Adrenal gland (tissue), 12 donors: Measurements from ENCODE around the gene AFP. TPM values are rescaled to one million over a fixed set of nuclear protein-coding genes. Genes with fewer than 3 reads are reported as not detected.

ENCODE experiments used
- DNase-seq, 7 donors: peaks; one replicate each; pipeline ENCODE4 v3.0.0-alpha.2; 2019 to 2020
- H3K27ac ChIP-seq, 5 donors: fragments of 200-600 bp; sonication (generic) in 4 of 5; 1 replicate in 3 of 5; 2 replicates in 2 of 5; pipeline versions ENCODE4 v1.5.1 to v1.8.0; 2016 to 2020; ENCODE audit warnings: mild to moderate bottlenecking in 1 of 5
- H3K27me3 ChIP-seq: fragments of 200-600 bp; 2 replicates; pipeline ENCODE4 v1.8.0; 2021
- H3K36me3 ChIP-seq, 2 donors: fragments of 200-600 bp; replicated peaks in 1 of 2; 1 replicate in 1 of 2; 2 replicates in 1 of 2; pipeline versions ENCODE4 v1.5.1 to v1.8.0; 2018 to 2022
- H3K4me1 ChIP-seq, 2 donors: fragments of 200-600 bp; replicated peaks in 1 of 2; 1 replicate in 1 of 2; 2 replicates in 1 of 2; pipeline versions ENCODE4 v1.5.1 to v1.8.0; 2018 to 2021
- H3K4me3 ChIP-seq, 4 donors: fragments of 200-600 bp; sonication (generic) in 3 of 4; one replicate each; pipeline ENCODE4 v1.5.1; 2016 to 2018
- H3K9me3 ChIP-seq, 3 donors: fragments of 200-600 bp; sonication (generic) in 1 of 3; replicated peaks in 1 of 3; 1 replicate in 2 of 3; 2 replicates in 1 of 3; pipeline versions ENCODE4 v1.5.1 to v1.8.0; 2016 to 2021
- CTCF ChIP-seq, 6 experiments: fragments of 450-650 bp in 4 of 6; fragments of 200-600 bp in 2 of 6; sonication (generic) in 1 of 6; IDR thresholded peaks; 1 replicate in 5 of 6; 2 replicates in 1 of 6; pipeline versions ENCODE4 v1.5.1 to v1.8.0; 2016 to 2021; ENCODE audit warnings: antibody characterized with exemption in 6 of 6, mild to moderate bottlenecking in 2 of 6, moderate library complexity in 1 of 6
- POLR2A ChIP-seq, 2 donors: fragments of 450-650 bp; IDR thresholded peaks; one replicate each; pipeline ENCODE4 v1.6.1; 2017; ENCODE audit warnings: antibody characterized with exemption in 2 of 2, mild to moderate bottlenecking in 2 of 2, moderate library complexity in 1 of 2
- WGBS, 4 donors: extraction: QIAGEN DNeasy Blood & Tissue Kit in 2 of 4; methylation state at CpG; one replicate each; pipeline versions ENCODE4 v1.1.5 to v1.1.7; 2013 to 2017; 5-methylcytosine and 5-hydroxymethylcytosine counted together
- intact Hi-C, 2 donors: fragments of 100-400 bp; cut with DNase I; formaldehyde crosslinking; loops; one replicate each; pipeline versions ENCODE4 v1.14.1 to v1.15.0; 2022 to 2023
- polyA plus RNA-seq, 3 donors: library from polyadenylated mRNA; stranded (reverse); fragments of 200-250 nt in 2 of 3; fragments of 350-450 nt in 1 of 3; fragmentation: Illumina TruSeq in 1 of 3; extraction: RNeasy Lipid Tissue Mini Kit (QIAGEN cat#74804) in 1 of 3; gene quantifications; one replicate each; pipeline ENCODE4 v1.2.3, GENCODE V29; 2013 to 2014
- total RNA-seq, 9 donors: library from RNA; depleted of rRNA in 4 of 9; stranded (reverse); fragments of >200 nt in 4 of 9; fragments of 120-200 nt in 1 of 9; fragmentation: NEBNext Ultra II Directional in 1 of 9; extraction: Animal tissue kit (Norgen Biotek cat#: 25700) in 1 of 9; gene quantifications; one replicate each; pipeline versions ENCODE4 v1.1.0 to v1.2.4, GENCODE V29; 2013 to 2023
- donor health status: healthy with polysubstance abuse.
- donor health status: Bipolar disorder and iron deficiency.
- donor health status: DM: yes; HTN: yes; CAD: no.
- donor health status: DM: no; HTN: no; CAD: no.
- donor health status: DM: no; HTN: no; CAD: no.
- donor health status: DM: yes; HTN: yes; CAD: no.

The AFP gene
- total and polyA plus RNA-seq, 12 donors: 0.16 to 2.3 (median 1.0) TPM; not detected in 5

- DNase-seq: no peak
- 84 to 93% (median 89%) methylated on average over 8 of the region's 8 CpGs for WGBS, 4 donors
- no peaks in the 10 kb centered on the region for H3K27me3 ChIP-seq
- H3K36me3 ChIP-seq: no peaks in the 10 kb centered on the region
- no peaks in the 10 kb centered on the region for H3K9me3 ChIP-seq
- H3K4me1 ChIP-seq: no peaks in the 10 kb centered on the region
- intact Hi-C loops: no loop called here
- no peak overlapping the region for H3K4me3 ChIP-seq
- no peak for TF ChIP-seq POLR2A (IDR thresholded peaks at IDR 0.05)
- no peak overlapping the region for H3K27ac ChIP-seq
These were observed 26.0 kb upstream of the AFP start for GRCh38 chr4:73409978-73410548.

- H3K4me1 ChIP-seq: no peaks in the 10 kb centered on the region
- no peak overlapping the region for H3K27ac ChIP-seq
- H3K9me3 ChIP-seq: no peaks in the 10 kb centered on the region
- WGBS, 4 donors: 80 to 85% (median 82%) methylated on average over 3 of the region's 3 CpGs
- no peaks in the 10 kb centered on the region for H3K36me3 ChIP-seq
- H3K4me3 ChIP-seq: no peak overlapping the region
- DNase-seq: no peak
- H3K27me3 ChIP-seq: no peaks in the 10 kb centered on the region
- intact Hi-C loops: no loop called here
- TF ChIP-seq POLR2A (IDR thresholded peaks at IDR 0.05) (no peak), CTCF (IDR thresholded peaks at IDR 0.05) (no peak)
These were observed 24.9 kb upstream of the AFP start for GRCh38 chr4:73410916-73411730.

- intact Hi-C loops: no loop called here
- Histone ChIP-seq H3K27me3 (no peaks in the 10 kb centered on the region), H3K27ac (no peak overlapping the region), H3K36me3 (no peaks in the 10 kb centered on the region), H3K9me3 (no peaks in the 10 kb centered on the region), H3K4me3 (no peak overlapping the region), H3K4me1 (no peaks in the 10 kb centered on the region)
- 83 to 93% (median 87%) methylated on average over 8 of the region's 8 CpGs for WGBS, 4 donors
- no peak for TF ChIP-seq CTCF (IDR thresholded peaks at IDR 0.05)
- TF ChIP-seq POLR2A (IDR thresholded peaks at IDR 0.05): no peak
- no peak for DNase-seq
These were observed 24.1 kb upstream of the AFP start for GRCh38 chr4:73411731-73412414.

- no peak overlapping the region for H3K27ac ChIP-seq
- H3K4me1 ChIP-seq: no peaks in the 10 kb centered on the region
- H3K4me3 ChIP-seq: no peak overlapping the region
- no peaks in the 10 kb centered on the region for H3K9me3 ChIP-seq
- no peaks in the 10 kb centered on the region for H3K27me3 ChIP-seq
- intact Hi-C loops: no loop called here
- TF ChIP-seq CTCF (IDR thresholded peaks at IDR 0.05): no peak
- no peak for TF ChIP-seq POLR2A (IDR thresholded peaks at IDR 0.05)
- H3K36me3 ChIP-seq: no peaks in the 10 kb centered on the region
- no peak for DNase-seq
- 75 to 89% (median 80%) methylated on average over 4 of the region's 4 CpGs for WGBS, 4 donors
These were observed 22.7 kb upstream of the AFP start for GRCh38 chr4:73413294-73413755.
